Measurements from ENCODE around the gene LHFPL2. TPM values are rescaled to one million over a fixed set of nuclear protein-coding genes. Genes with fewer than 3 reads are reported as not detected.

The LHFPL2 gene
- total and polyA plus RNA-seq, 4 experiments from 2014 or later, result 0.25 to 2.7 (median 1.6) TPM

GRCh38 chr5:78610163-78610583, 38.4 kb downstream of the LHFPL2 start:
- Mint-ChIP-seq H3K27me3 (peaks cover 10 to 11% of the 10 kb centered on the region in 2 donors), H3K4me3 (no peak overlapping the region), H3K4me1 (no peaks in the 10 kb centered on the region), H3K27ac (no peak overlapping the region), H3K36me3 (no peaks in the 10 kb centered on the region), H3K9me3 (peaks cover 0 to 2% (median 0%) of the 10 kb centered on the region in 8 donors)
- H3K36me3 ChIP-seq (ENCODE audit: insufficient read depth, low read length), result no peaks in the 10 kb centered on the region
- no peak for DNase-seq
- no peaks in the 10 kb centered on the region for H3K27me3 ChIP-seq (ENCODE audit: insufficient read depth, low read length)
- ChIA-PET CTCF (ENCODE audit: partially characterized antibody) (no interaction called here), POLR2A (ENCODE audit: partially characterized antibody) (no interaction called here)
- H3K4me3 ChIP-seq (ENCODE audit: low read length in 2 of 2), result no peak overlapping the region
- H3K27ac ChIP-seq (ENCODE audit: low read depth, low read length), result no peak overlapping the region
- intact Hi-C loops (cut with micrococcal nuclease), result no loop called here
- H3K9me3 ChIP-seq (ENCODE audit: control insufficient read depth in 1 of 2, low read length in 2 of 2), result no peaks in the 10 kb centered on the region
- no peaks in the 10 kb centered on the region for H3K4me1 ChIP-seq (ENCODE audit: insufficient read depth, low read length)

- peaks cover 10 to 12% of the 10 kb centered on the region in 2 donors for H3K27me3 Mint-ChIP-seq
- H3K36me3 ChIP-seq (ENCODE audit: insufficient read depth, low read length), result no peaks in the 10 kb centered on the region
- H3K36me3 Mint-ChIP-seq, result no peaks in the 10 kb centered on the region
- H3K27ac Mint-ChIP-seq, result no peak overlapping the region
- H3K4me1 Mint-ChIP-seq, result no peaks in the 10 kb centered on the region
- no peaks in the 10 kb centered on the region for H3K4me1 ChIP-seq (ENCODE audit: insufficient read depth, low read length)
- no peaks in the 10 kb centered on the region for H3K9me3 ChIP-seq (ENCODE audit: control insufficient read depth in 1 of 2, low read length in 2 of 2)
- ChIA-PET POLR2A (ENCODE audit: partially characterized antibody) (no interaction called here), CTCF (ENCODE audit: partially characterized antibody) (no interaction called here)
- intact Hi-C loops (cut with micrococcal nuclease), result no loop called here
- no peaks in the 10 kb centered on the region for H3K27me3 ChIP-seq (ENCODE audit: insufficient read depth, low read length)
- DNase-seq, result no peak
- no peak overlapping the region for H3K4me3 Mint-ChIP-seq
- no peak overlapping the region for H3K27ac ChIP-seq (ENCODE audit: low read depth, low read length)
- H3K4me3 ChIP-seq (ENCODE audit: low read length in 2 of 2), result no peak overlapping the region
- peaks cover 0 to 2% (median 0%) of the 10 kb centered on the region in 8 donors for H3K9me3 Mint-ChIP-seq
Observed at GRCh38 chr5:78607864-78608263, 40.7 kb downstream of the LHFPL2 start.

GRCh38 chr5:78606241-78606640, 42.3 kb downstream of the LHFPL2 start:
- no peaks in the 10 kb centered on the region for H3K4me1 Mint-ChIP-seq
- no peak for DNase-seq

GRCh38 chr5:78605611-78606010, 43.0 kb downstream of the LHFPL2 start:
- no peaks in the 10 kb centered on the region for H3K36me3 ChIP-seq (ENCODE audit: insufficient read depth, low read length)
- H3K27me3 ChIP-seq (ENCODE audit: insufficient read depth, low read length), result no peaks in the 10 kb centered on the region
- no peak overlapping the region for H3K27ac ChIP-seq (ENCODE audit: low read depth, low read length)
- ChIA-PET CTCF (ENCODE audit: partially characterized antibody) (no interaction called here), POLR2A (ENCODE audit: partially characterized antibody) (no interaction called here)
- no peaks in the 10 kb centered on the region for H3K4me1 Mint-ChIP-seq
- no peak overlapping the region for H3K27ac Mint-ChIP-seq
- intact Hi-C loops (cut with micrococcal nuclease), result no loop called here
- peaks cover 10 to 12% of the 10 kb centered on the region in 2 donors for H3K27me3 Mint-ChIP-seq
- peaks cover 0 to 2% (median 0%) of the 10 kb centered on the region in 8 donors for H3K9me3 Mint-ChIP-seq
- H3K36me3 Mint-ChIP-seq, result no peaks in the 10 kb centered on the region
- no peaks in the 10 kb centered on the region for H3K4me1 ChIP-seq (ENCODE audit: insufficient read depth, low read length)
- no peak overlapping the region for H3K4me3 ChIP-seq (ENCODE audit: low read length in 2 of 2)
- no peak overlapping the region for H3K4me3 Mint-ChIP-seq
- H3K9me3 ChIP-seq (ENCODE audit: control insufficient read depth in 1 of 2, low read length in 2 of 2), result no peaks in the 10 kb centered on the region
- no peak for DNase-seq

More at GRCh38 chr5:78606241-78606640, 42.3 kb downstream of the LHFPL2 start:
- H3K9me3 Mint-ChIP-seq, result peaks cover 0 to 2% (median 0%) of the 10 kb centered on the region in 8 donors
- H3K27ac Mint-ChIP-seq, result no peak overlapping the region
- Histone ChIP-seq H3K27me3 (ENCODE audit: insufficient read depth, low read length) (no peaks in the 10 kb centered on the region), H3K4me3 (ENCODE audit: low read length in 2 of 2) (no peak overlapping the region), H3K27ac (ENCODE audit: low read depth, low read length) (no peak overlapping the region), H3K36me3 (ENCODE audit: insufficient read depth, low read length) (no peaks in the 10 kb centered on the region), H3K4me1 (ENCODE audit: insufficient read depth, low read length) (no peaks in the 10 kb centered on the region), H3K9me3 (ENCODE audit: control insufficient read depth in 1 of 2, low read length in 2 of 2) (no peaks in the 10 kb centered on the region)
- CTCF ChIA-PET (ENCODE audit: partially characterized antibody), result no interaction called here
- no peaks in the 10 kb centered on the region for H3K36me3 Mint-ChIP-seq
- H3K4me3 Mint-ChIP-seq, result no peak overlapping the region
- intact Hi-C loops (cut with micrococcal nuclease), result no loop called here
- POLR2A ChIA-PET (ENCODE audit: partially characterized antibody), result no interaction called here
- H3K27me3 Mint-ChIP-seq, result peaks cover 10 to 12% of the 10 kb centered on the region in 2 donors

- Mint-ChIP-seq H3K4me1 (no peaks in the 10 kb centered on the region), H3K27ac (no peak overlapping the region), H3K9me3 (peaks cover 0 to 2% (median 0%) of the 10 kb centered on the region in 8 donors), H3K27me3 (peaks cover 7 to 12% of the 10 kb centered on the region in 2 donors), H3K36me3 (no peaks in the 10 kb centered on the region), H3K4me3 (no peak overlapping the region)
- H3K4me1 ChIP-seq (ENCODE audit: insufficient read depth, low read length), result no peaks in the 10 kb centered on the region
- H3K4me3 ChIP-seq (ENCODE audit: low read length in 2 of 2), result no peak overlapping the region
- DNase-seq, result no peak
- H3K27ac ChIP-seq (ENCODE audit: low read depth, low read length), result no peak overlapping the region
- no peaks in the 10 kb centered on the region for H3K36me3 ChIP-seq (ENCODE audit: insufficient read depth, low read length)
- intact Hi-C loops (cut with micrococcal nuclease), result no loop called here
- no peaks in the 10 kb centered on the region for H3K27me3 ChIP-seq (ENCODE audit: insufficient read depth, low read length)
- CTCF ChIA-PET (ENCODE audit: partially characterized antibody), result no interaction called here
- H3K9me3 ChIP-seq (ENCODE audit: control insufficient read depth in 1 of 2, low read length in 2 of 2), result no peaks in the 10 kb centered on the region
- POLR2A ChIA-PET (ENCODE audit: partially characterized antibody), result no interaction called here
Observed at GRCh38 chr5:78604689-78605285, 43.8 kb downstream of the LHFPL2 start.

GRCh38 chr5:78603636-78604175, 44.9 kb downstream of the LHFPL2 start:
- no peak for DNase-seq
- no peaks in the 10 kb centered on the region for H3K36me3 ChIP-seq (ENCODE audit: insufficient read depth, low read length)
- Mint-ChIP-seq H3K9me3 (peaks cover 0 to 2% (median 0%) of the 10 kb centered on the region in 8 donors), H3K36me3 (no peaks in the 10 kb centered on the region), H3K4me1 (no peaks in the 10 kb centered on the region), H3K27ac (no peak overlapping the region), H3K27me3 (peaks cover 6 to 15% of the 10 kb centered on the region in 2 donors), H3K4me3 (no peak overlapping the region)
- no peaks in the 10 kb centered on the region for H3K4me1 ChIP-seq (ENCODE audit: insufficient read depth, low read length)
- intact Hi-C loops (cut with micrococcal nuclease), result no loop called here
- ChIA-PET POLR2A (ENCODE audit: partially characterized antibody) (no interaction called here), CTCF (ENCODE audit: partially characterized antibody) (no interaction called here)
- no peak overlapping the region for H3K4me3 ChIP-seq (ENCODE audit: low read length in 2 of 2)
- no peaks in the 10 kb centered on the region for H3K9me3 ChIP-seq (ENCODE audit: control insufficient read depth in 1 of 2, low read length in 2 of 2)
- no peak overlapping the region for H3K27ac ChIP-seq (ENCODE audit: low read depth, low read length)
- no peaks in the 10 kb centered on the region for H3K27me3 ChIP-seq (ENCODE audit: insufficient read depth, low read length)

GRCh38 chr5:78602400-78602799, 46.2 kb downstream of the LHFPL2 start:
- peaks cover 4 to 14% of the 10 kb centered on the region in 2 donors for H3K27me3 Mint-ChIP-seq
- H3K27me3 ChIP-seq (ENCODE audit: insufficient read depth, low read length), result no peaks in the 10 kb centered on the region
- H3K4me1 Mint-ChIP-seq, result no peaks in the 10 kb centered on the region
- H3K27ac ChIP-seq (ENCODE audit: low read depth, low read length), result no peak overlapping the region
- H3K36me3 Mint-ChIP-seq, result no peaks in the 10 kb centered on the region
- H3K4me1 ChIP-seq (ENCODE audit: insufficient read depth, low read length), result no peaks in the 10 kb centered on the region
- no peaks in the 10 kb centered on the region for H3K36me3 ChIP-seq (ENCODE audit: insufficient read depth, low read length)
- H3K9me3 Mint-ChIP-seq, result peaks cover 0 to under 1% (median 0%) of the 10 kb centered on the region in 8 donors
- no peak for DNase-seq
- POLR2A ChIA-PET (ENCODE audit: partially characterized antibody), result no interaction called here
- H3K4me3 ChIP-seq (ENCODE audit: low read length in 2 of 2), result no peak overlapping the region
- CTCF ChIA-PET (ENCODE audit: partially characterized antibody), result no interaction called here
- H3K27ac Mint-ChIP-seq, result no peak overlapping the region
- H3K4me3 Mint-ChIP-seq, result no peak overlapping the region
- intact Hi-C loops (cut with micrococcal nuclease), result no loop called here
- H3K9me3 ChIP-seq (ENCODE audit: control insufficient read depth in 1 of 2, low read length in 2 of 2), result no peaks in the 10 kb centered on the region

All from CD4-positive, alpha-beta memory T cell (primary cell).